Uterus (tissue), 4 donors: Measurements from ENCODE around the gene CRACDL. TPM values are rescaled to one million over a fixed set of nuclear protein-coding genes. Genes with fewer than 3 reads are reported as not detected.

ENCODE experiments used
- DNase-seq, 2 donors: peaks; one replicate each; pipeline ENCODE4 v3.0.0-alpha.2; 2019 to 2020
- H3K27ac ChIP-seq, 2 donors: fragments of 200-600 bp; sonication (generic); 1 replicate in 1 of 2; 2 replicates in 1 of 2; pipeline ENCODE4 v1.5.1; 2016 to 2018
- H3K27me3 ChIP-seq, 2 donors: fragments of 200-600 bp; sonication (generic); one replicate each; pipeline ENCODE4 v1.5.1; 2018 to 2019; ENCODE audit warnings: control low read depth in 1 of 2
- H3K36me3 ChIP-seq, 2 donors: fragments of 200-600 bp; sonication (generic); one replicate each; pipeline ENCODE4 v1.5.1; 2019; ENCODE audit warnings: control low read depth in 1 of 2
- H3K4me1 ChIP-seq, 2 donors: fragments of 200-600 bp; sonication (generic); one replicate each; pipeline ENCODE4 v1.5.1; 2018 to 2019; ENCODE audit warnings: control low read depth in 1 of 2
- H3K4me3 ChIP-seq, 2 donors: fragments of 200-600 bp; sonication (generic); 1 replicate in 1 of 2; 2 replicates in 1 of 2; pipeline ENCODE4 v1.5.1; 2018 to 2019; ENCODE audit warnings: mild to moderate bottlenecking in 1 of 2
- H3K9me3 ChIP-seq, 2 donors: fragments of 200-600 bp; sonication (generic); one replicate each; pipeline ENCODE4 v1.5.1; 2019; ENCODE audit warnings: control low read depth in 1 of 2
- CTCF ChIP-seq, 4 experiments: fragments of 200-600 bp in 2 of 4; fragments of 450-650 bp in 2 of 4; sonication (generic) in 2 of 4; IDR thresholded peaks; one replicate each; pipeline ENCODE4 v1.5.1; 2016 to 2019; ENCODE audit warnings: antibody characterized with exemption in 4 of 4, mild to moderate bottlenecking in 2 of 4, moderate library complexity in 1 of 4
- POLR2A ChIP-seq, 2 donors: fragments of 450-650 bp; IDR thresholded peaks; one replicate each; pipeline ENCODE4 v1.6.1; 2016; ENCODE audit warnings: antibody characterized with exemption in 2 of 2, mild to moderate bottlenecking in 1 of 2, moderate library complexity in 1 of 2
- intact Hi-C: fragments of 100-400 bp; cut with DNase I; formaldehyde crosslinking; loops from one replicate; pipeline ENCODE4 v1.15.1; 2023; ENCODE audit warnings: low total_unique reads
- total RNA-seq, 4 donors: library from RNA; depleted of rRNA in 3 of 4; stranded (reverse); fragments of >200 nt in 3 of 4; gene quantifications; one replicate each; pipeline versions ENCODE4 v1.1.0 to v1.2.4, GENCODE V29; 2014 to 2023
- donor health status: DM: yes; HTN: yes; CAD: no.

CRACDL gene
- total RNA-seq, 4 donors from 2014 or later = 1.5 to 14.6 (median 6.1) TPM

DNA sequence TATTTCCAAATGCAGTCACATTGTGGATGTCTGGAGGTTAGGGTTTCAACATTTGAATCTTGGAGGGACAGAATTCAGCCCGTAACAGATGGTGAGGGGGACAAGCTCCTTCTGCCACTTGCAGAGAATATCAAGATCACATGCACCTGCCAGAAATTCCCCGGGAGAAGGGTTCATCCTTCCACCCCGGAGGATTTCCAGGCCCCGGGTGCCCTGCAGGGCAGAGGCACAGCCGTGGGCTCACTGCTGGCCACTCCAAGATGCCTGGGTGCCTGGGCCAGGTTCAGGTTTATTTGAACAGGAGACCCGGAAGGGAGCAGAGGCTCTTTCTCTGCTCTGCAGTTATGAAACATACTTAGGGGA, 166.9 kb downstream of the CRACDL start:
- H3K27ac ChIP-seq = no peak overlapping the region
- H3K36me3 ChIP-seq = no peaks in the 10 kb centered on the region
- DNase-seq = no peak
- intact Hi-C loops = no loop called here
- H3K4me1 ChIP-seq = no peaks in the 10 kb centered on the region
- TF ChIP-seq POLR2A (IDR thresholded peaks at IDR 0.05) (no peak), CTCF (IDR thresholded peaks at IDR 0.05) (no peak)
- no peaks in the 10 kb centered on the region for H3K9me3 ChIP-seq
- H3K27me3 ChIP-seq = no peaks in the 10 kb centered on the region
- no peak overlapping the region for H3K4me3 ChIP-seq

DNA sequence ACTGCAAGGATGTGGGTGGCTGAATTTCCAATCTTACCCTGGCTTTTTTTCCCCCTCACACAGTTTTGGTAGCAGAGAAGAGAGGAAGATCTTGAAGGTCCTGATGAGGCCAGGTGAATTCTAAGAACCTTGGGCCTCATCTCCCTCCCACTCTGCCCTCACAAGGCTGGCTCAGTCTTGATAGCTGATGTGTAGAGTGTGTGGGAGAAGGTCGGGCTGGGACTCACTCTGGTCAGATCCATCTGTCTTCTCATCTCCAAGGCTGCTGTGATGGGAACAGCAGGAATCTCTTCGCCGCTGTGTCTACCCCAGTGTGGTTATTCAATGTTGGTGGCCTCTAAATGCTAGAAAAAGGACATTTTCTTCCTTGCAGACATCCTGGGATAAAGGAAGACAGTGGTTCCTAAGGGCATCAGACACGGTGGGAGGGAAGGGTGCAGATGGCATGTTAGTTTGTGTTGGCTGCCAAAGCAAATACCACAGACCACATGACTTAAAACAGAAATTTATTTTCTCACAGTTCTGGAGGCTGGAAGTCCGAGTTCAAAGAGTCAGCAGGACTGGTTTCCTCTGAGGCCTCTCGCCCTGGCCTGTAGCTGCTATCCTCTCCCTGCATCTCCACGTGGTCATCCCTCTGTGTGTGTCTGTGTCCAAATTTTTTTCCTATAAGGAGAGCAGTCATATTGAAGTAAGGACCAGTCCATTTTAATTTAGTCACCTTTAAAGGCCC, 167.5 kb downstream of the CRACDL start:
- Histone ChIP-seq H3K27ac (no peak overlapping the region), H3K36me3 (no peaks in the 10 kb centered on the region), H3K9me3 (no peaks in the 10 kb centered on the region), H3K4me1 (no peaks in the 10 kb centered on the region), H3K4me3 (no peak overlapping the region), H3K27me3 (no peaks in the 10 kb centered on the region)
- intact Hi-C loops = no loop called here
- TF ChIP-seq POLR2A (IDR thresholded peaks at IDR 0.05) (no peak), CTCF (IDR thresholded peaks at IDR 0.05) (no peak)
- DNase-seq = no peak

- Histone ChIP-seq H3K9me3 (no peaks in the 10 kb centered on the region), H3K27ac (no peak overlapping the region), H3K4me1 (no peaks in the 10 kb centered on the region), H3K36me3 (no peaks in the 10 kb centered on the region), H3K27me3 (no peaks in the 10 kb centered on the region), H3K4me3 (no peak overlapping the region)
- TF ChIP-seq POLR2A (IDR thresholded peaks at IDR 0.05) (no peak), CTCF (IDR thresholded peaks at IDR 0.05) (no peak)
- intact Hi-C loops = no loop called here
- DNase-seq = no peak
Measured at GRCh38 chr2:98764499-98764898, 171.5 kb downstream of the CRACDL start.

- DNase-seq = no peak
- H3K27ac ChIP-seq = no peak overlapping the region
- H3K27me3 ChIP-seq = no peaks in the 10 kb centered on the region
- no peaks in the 10 kb centered on the region for H3K36me3 ChIP-seq
- H3K4me3 ChIP-seq = no peak overlapping the region
- TF ChIP-seq CTCF (IDR thresholded peaks at IDR 0.05) (no peak), POLR2A (IDR thresholded peaks at IDR 0.05) (no peak)
- intact Hi-C loops = no loop called here
- H3K9me3 ChIP-seq = no peaks in the 10 kb centered on the region
- no peaks in the 10 kb centered on the region for H3K4me1 ChIP-seq
Measured at GRCh38 chr2:98763209-98763951, 172.6 kb downstream of the CRACDL start.

GRCh38 chr2:98761909-98762308, 174.1 kb downstream of the CRACDL start:
- H3K4me1 ChIP-seq = peaks cover 0 to 6% of the 10 kb centered on the region in 2 donors
- DNase-seq = no peak
- TF ChIP-seq POLR2A (IDR thresholded peaks at IDR 0.05) = no peak
- no peak for TF ChIP-seq CTCF (IDR thresholded peaks at IDR 0.05)
- no peak overlapping the region for H3K4me3 ChIP-seq
- no peaks in the 10 kb centered on the region for H3K36me3 ChIP-seq
- no peaks in the 10 kb centered on the region for H3K27me3 ChIP-seq
- no peak overlapping the region for H3K27ac ChIP-seq
- no peaks in the 10 kb centered on the region for H3K9me3 ChIP-seq
- intact Hi-C loops = no loop called here
